ENCODE data around the gene SIN3A. TPM values are rescaled to one million over a fixed set of nuclear protein-coding genes. Genes with fewer than 3 reads are reported as not detected.
"Not testable (repeated sequence)": the region's sequence is repeated elsewhere in the genome, so short reads cannot be mapped to it uniquely, and the experiment has no call there.

SIN3A gene
- total RNA-seq, 1 donor from 2014 or later, result 28.3 TPM

DNA sequence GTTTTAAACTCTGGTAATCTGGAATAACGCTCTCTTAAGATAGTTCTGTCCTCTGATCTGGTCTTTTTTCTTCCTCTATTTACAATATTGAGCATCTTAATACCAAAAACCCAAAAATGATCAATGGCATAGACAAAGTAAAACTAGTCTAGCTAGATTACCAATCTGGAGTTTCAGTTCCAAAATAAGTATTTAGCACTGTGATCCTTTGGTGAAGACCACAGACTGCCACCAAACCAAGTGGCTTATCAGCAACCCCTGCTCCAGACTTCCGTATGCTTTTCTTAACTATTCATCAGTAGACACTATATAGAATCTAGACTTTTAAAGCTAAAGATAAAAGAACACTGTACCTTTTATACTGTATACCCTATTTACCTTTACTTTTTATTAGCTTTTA is 47.6 kb downstream of the SIN3A start:
- DNase-seq (no peak), ATAC-seq (no peak)
- intact Hi-C loops (cut with micrococcal nuclease), result no loop called here

DNA sequence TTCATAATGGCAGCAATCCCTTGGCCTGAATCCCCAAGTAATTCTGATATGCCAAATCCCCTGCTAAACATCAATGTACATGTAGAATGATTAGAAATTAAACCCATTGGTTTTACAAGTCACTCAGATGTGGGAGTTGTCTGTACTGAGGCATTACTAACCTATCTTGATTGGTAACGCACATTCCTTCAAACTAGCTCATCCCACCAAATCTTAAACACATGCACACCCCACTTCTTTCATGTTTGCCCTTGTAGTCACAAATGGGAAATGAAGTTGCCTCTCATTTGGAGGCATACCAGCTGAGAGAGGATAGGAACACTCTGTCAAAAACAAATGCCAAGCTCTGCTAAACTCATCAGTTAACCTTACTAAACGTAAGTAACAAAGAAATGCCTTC is 54.0 kb downstream of the SIN3A start:
- intact Hi-C loops (cut with micrococcal nuclease), result no loop called here
- DNase-seq (no peak), ATAC-seq (no peak)

DNA sequence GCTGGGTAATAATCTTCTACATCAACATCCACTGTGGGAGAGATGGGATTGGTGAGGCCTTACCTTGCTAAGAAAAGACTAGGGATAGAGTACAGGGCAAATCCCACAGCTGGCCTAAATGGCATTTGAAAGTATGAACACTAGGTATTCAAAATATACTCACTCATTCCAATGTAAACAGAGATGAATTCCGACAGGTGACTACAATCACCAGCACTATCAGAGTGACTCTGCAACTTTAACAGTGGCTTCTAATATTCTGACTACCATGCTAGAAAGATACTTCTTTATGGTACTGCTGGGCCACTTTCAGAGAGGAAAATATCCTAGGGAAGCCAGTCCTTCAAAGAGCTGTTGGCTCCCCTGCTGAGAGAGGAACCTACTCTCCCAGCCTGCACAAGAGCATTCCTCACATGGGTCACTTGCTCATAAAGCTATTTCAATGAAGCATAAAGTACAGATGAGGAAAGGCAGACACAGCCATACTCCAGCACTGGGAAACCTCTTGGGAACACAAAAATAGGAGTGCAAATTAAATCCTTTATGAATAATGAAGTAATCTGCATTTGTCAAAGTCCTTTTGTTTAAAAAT is 61.6 kb downstream of the SIN3A start:
- intact Hi-C loops (cut with micrococcal nuclease), result no loop called here
- ATAC-seq (peak; percentile 41), DNase-seq (no peak)

DNA sequence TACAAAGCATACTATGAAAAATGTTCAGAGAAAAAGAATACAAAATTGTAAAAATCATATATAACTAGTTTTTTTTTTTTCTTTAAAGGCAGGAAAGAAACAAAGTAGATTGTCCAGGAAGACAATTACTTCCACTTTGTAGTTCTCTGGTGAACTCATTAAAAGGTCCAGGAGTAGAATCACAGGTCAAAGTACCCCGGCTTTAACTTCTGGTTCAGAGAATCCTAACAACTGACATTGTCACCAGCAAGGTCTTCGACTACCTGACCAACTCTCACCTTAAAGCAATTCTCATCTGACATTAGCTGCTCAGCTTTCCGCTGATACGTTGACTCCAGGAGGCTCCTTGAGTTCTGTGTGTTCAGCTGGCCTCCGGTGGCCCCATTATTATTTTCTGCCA is 67.5 kb downstream of the SIN3A start:
- intact Hi-C loops (cut with micrococcal nuclease); DNase-seq; ATAC-seq: not testable (repeated sequence)

DNA sequence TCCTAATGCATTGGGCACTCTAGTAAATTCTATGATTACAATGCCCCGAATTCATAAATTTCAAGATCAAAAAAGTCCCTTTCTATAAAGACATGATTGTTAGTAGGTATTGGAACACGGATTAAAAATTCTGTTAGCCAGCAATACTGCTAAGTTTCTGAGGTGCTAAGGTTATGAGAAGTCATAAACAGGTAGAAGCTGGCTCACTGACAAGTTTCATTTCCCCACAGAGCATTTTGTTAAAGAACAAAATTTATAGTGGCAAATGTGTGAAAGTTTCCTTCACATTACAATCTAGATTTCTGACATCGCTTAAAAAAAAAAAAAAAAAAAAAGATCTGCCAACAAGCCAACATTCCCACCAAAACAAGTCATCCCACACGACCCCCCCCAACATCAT is 70.7 kb downstream of the SIN3A start:
- intact Hi-C loops (cut with micrococcal nuclease), result no loop called here
- ATAC-seq (no peak), DNase-seq (no peak)

DNA sequence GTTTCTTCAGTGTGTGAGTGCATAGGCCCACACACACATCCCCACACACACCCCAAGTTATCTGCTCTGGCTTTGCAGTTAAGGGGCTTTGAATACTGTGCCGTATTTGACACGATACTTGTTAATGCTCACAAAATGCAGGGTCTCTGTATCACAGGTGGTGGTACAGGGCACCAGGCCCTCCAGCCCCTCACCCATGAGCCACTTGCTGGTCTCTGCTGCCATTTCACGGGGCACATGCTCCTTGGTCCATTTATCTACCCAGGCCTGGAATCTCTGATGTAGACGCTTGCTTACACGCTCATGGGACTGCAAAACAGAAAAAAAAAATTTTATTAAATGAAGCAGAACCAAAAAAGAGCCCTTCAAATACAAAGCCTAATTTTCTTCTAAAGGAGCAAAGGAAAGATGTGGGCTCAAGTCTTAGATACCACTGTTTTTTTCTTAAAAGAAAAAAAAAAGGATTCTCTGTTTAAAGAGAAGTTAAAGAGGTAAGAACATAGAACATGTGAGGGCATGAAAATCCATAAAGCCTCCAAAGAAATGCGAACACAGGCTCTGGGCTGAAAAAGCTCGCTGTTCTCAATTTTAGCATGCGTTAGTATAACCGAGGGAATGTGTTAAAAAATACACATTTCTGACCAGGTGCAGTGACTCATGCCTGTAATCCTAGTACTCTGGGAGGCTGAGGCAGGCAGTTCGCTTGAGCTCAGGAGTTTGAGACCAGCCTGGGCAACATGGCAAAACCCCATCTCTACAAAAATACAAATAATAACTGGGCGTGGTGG is 79.4 kb downstream of the SIN3A start:
- intact Hi-C loops (cut with micrococcal nuclease), result no loop called here
- no peak for ATAC-seq

DNA sequence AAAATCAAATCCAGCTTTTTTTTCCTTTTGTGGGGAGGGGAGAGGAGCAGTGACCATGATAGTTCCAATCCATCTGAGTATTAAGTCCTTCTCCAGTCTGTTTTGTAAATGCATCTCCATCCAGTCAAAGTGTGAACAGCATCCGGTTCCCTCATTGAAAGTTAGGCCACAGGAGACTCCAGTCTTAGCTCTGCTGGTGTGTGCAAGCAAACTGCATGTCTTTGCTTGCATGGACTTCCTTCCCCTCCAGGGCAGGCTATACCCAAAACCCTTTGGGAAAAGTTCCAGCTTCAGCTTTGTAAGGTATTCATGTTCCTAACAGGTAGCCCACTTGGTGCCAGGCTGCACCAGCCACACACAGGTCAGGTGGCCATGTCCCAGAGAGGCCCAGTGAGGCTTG is 80.0 kb downstream of the SIN3A start:
- ATAC-seq (no peak), DNase-seq (no peak)
- intact Hi-C loops (cut with micrococcal nuclease), result no loop called here

More for the DNA sequence above, 79.4 kb downstream of the SIN3A start:
- no peak for DNase-seq

DNA sequence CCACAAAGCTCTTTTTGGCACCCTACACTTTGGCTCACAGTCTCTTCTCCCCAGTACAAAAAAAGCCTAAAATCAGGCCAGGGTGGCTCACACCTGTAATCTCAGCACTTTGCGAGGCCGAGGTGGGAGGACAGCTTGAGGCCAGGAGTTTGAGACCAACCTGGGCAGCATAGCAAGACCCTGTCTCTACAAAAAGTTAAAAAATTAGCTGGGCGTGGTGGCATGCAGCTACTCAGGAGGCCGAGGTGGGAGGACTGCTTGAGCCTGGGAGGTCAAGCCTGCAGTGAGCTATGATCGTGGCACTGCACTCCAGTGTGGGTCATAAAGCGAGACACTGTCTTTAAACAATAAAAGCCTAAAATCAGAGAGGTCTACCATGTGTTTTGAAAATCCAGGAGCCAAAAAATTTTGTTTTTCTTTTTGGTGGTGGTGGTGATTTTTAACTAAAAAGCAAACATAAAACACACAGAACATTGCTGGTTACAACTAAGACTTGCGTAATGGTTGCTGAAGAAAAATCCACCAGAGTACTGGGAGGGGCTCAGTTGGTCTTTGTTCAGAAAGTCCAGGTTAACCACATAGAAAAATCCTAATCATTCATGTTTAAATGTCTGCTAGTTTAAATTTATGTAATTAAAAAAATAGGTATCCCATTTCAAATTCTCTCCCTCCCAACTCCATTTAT is 81.5 kb downstream of the SIN3A start:
- DNase-seq, result no peak
- intact Hi-C loops (cut with micrococcal nuclease), result no loop called here
- no peak for ATAC-seq

DNA sequence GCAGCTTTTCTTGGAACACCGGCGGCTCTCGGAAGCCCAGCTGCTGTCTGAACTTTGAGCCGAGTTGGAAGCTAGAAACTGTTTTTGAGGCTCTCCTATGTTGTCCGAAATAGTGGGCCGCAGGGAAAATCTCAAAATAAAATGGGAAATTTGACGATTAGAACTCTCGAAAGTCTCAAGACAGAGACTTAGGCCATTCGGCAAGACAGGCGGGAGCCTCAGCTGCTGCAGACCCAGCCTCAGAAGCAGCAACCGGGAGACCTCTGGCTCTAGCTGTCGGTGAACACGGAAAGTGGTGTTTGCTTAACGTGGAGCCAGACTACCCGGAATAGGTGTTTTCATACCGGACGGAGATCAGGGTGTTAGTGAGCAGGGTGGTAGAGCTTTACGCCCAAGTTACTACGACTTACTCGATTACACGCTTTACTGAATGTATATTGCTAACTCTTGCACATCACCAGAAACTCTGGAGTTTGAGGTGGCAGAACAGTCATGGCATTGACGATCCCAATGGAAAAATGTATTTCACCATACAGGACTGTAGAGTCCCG is 82.7 kb downstream of the SIN3A start:
- intact Hi-C loops (cut with micrococcal nuclease), result no loop called here
- peak; percentile 4 for ATAC-seq
- no peak for DNase-seq

DNA sequence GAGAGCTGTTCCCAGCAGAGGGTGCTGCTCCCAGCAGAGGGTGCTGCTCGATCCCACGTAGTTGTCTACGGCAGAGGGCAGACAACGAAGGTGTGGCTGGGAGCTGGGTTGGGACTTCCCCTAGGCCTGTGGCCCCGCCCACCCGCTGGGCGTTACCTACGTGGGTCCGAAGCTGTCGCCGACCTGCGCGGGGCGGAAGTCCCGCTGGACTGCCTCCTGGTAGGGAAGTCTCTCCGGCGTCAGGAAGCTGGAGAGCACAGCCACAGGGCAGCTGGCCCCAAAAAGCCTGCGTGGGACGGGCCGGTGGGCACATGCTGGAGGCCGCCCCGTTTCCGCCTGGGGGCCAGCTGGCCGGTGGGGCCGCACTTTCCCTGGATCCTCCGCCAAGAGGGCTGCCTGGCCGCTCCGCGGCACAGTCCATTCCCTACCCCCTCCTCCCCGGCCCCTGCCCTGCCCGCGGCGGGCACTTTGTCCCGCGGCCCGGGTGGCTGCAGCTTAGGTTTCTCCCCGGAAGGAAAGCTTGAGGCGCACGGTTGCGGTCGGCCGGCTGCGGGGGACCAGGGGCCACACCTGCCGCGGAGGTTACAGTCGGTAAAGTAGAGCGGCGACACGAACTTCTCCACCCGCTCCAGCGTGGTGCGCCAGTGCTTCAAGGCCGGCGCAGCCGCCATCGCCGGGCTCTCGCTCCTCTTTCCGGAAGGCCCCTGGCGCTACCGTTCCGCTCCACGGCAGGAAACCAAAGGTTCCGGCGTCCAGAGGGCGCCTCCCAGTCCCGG is 83.4 kb downstream of the SIN3A start, which contains the start of gene MAN2C1:
TSS of gene MAN2C1 (minus strand) at position 695 of the 776 bp plus-strand sequence. CDS start at position 671, 24 bp downstream.
- ATAC-seq, result peak; percentile 97
- intact Hi-C loops (cut with micrococcal nuclease), result no loop called here
- peak; percentile 97 for DNase-seq

DNA sequence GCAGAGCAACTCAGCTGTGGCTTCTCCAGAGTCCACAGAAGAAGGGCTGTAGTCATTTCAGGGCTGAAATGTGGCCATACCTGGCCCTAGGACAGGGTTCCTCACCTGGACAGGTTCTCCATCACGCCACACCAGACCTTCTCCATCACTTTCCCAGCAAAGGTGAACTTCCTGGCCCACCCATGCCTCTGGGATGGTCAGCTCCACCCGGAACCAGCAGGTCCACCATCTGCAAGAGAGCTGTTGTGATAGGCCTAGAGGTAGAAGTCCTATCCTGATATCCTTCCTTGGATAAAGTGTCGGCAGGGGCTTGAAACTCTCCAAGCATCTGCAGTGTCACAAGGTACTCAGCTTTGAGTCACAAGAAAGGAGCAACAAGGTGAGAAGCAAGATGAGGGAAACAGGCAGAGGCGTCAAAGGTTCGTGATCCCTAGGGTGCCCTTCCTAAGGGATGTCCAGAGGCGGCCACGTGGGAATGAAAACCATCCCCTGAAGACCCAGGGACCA is 84.0 kb downstream of the SIN3A start:
- intact Hi-C loops (cut with micrococcal nuclease), result no loop called here
- DNase-seq, result no peak
- no peak for ATAC-seq

DNA sequence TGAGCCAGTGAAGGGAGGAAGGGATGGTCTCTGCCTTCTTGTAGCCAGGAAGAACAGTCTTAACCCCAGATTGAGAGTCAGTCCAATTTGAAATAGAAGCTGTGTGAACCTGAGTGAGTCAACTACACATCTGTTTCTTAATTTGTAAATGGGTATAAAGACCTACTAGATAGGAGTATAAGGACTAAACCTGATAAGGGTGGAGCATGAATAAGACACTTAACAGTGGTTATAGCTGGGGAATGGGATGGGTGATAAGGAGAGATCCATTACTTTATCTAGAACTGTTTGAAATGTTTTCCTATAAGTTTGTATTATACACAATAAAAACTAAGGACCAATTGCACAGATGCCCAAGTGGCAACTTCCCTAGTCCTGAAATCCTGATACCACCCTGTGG is 84.5 kb downstream of the SIN3A start:
- intact Hi-C loops (cut with micrococcal nuclease), result no loop called here
- DNase-seq, result no peak
- ATAC-seq, result no peak

DNA sequence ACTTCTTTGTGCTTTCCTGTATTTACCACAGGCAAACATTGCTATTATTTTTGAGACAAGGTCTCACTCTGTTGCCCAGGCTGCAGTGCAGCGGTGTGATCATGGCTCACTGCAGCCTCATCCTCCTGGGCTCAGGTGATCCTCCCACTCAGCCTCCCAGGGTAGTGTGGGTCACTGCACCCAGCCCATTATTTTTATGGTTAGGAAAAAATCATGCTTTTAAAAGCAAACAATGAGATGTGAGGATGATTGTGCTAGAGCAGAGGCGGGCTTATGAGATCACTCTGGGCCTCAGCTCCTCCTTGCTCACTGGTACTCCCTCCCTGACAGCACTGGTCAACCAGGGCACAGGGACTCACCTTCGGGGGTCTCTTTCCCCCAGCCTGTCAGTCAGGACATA is 85.3 kb downstream of the SIN3A start:
- DNase-seq, result no peak
- no peak for ATAC-seq
- intact Hi-C loops (cut with micrococcal nuclease), result no loop called here

DNA sequence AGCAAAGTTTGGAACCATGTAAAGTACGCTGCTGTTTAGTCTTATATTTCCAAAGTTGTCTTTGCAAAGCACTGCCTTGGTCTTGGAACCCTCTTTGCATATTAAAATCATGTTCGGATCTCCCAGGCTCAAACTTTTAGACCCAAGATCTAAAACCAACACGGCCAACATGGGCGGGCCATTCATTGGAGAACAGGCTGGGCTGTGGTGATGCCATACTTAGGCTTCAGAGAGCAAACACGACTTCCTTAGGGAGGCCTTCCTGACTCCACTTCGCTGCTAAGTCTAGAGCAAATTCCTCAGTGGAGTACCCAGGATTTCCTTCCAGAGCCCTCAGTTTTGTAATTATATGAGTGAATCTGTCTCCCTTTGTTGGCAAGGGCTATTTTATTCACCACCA is 86.6 kb downstream of the SIN3A start:
- intact Hi-C loops (cut with micrococcal nuclease), result no loop called here
- DNase-seq (no peak), ATAC-seq (no peak)

DNA sequence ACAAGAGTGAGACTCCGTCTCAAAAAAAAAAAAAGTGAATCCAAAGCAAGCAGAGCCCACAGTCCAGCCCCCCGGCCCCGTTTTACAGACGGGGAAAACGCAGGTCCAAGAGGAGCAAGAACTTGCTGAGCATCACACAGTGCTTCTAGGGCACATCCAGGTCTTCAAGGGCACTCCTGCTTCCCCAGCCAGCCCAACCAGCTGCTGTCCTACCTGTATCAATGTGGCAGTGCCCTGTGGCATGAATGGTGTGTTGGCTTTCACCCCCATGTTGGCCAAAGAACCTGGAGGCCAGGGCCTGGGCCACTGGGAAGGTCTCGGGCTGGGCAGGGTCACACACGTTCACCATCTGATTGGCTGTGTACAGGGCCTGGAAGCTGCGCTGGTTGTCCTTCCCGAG is 87.7 kb downstream of the SIN3A start:
- no peak for DNase-seq
- no peak for ATAC-seq
- intact Hi-C loops (cut with micrococcal nuclease), result no loop called here

DNA sequence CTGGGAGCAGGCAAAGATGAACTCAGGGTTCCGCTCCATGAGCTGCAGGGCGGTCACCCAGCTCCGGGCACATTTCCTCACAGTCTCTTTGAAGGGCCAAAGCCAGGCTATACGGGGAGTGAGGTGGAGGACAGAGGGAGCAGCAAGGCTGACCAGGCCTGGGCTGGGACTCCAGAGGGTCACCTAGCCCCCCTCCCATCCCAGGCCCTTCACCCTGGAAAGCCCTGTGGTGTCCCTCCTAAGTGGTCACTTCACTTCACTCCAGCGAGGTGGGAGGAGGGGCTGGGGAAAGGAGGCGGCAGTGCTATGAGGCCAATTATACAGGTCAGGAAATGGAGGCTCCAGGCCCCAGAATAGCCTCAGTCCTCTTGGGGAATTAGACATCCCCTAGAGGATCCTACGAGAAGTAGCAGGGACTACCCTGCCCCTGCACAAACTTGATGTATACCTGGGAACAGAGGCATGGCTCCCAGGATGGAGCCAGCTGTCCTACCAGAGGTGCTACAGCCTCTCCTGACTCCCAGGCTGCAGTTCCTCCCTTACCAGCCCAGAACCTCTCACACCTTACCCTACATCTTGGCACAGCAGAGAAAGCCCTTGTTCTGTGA is 88.7 kb downstream of the SIN3A start:
- ATAC-seq (no peak), DNase-seq (no peak)
- intact Hi-C loops (cut with micrococcal nuclease), result no loop called here

DNA sequence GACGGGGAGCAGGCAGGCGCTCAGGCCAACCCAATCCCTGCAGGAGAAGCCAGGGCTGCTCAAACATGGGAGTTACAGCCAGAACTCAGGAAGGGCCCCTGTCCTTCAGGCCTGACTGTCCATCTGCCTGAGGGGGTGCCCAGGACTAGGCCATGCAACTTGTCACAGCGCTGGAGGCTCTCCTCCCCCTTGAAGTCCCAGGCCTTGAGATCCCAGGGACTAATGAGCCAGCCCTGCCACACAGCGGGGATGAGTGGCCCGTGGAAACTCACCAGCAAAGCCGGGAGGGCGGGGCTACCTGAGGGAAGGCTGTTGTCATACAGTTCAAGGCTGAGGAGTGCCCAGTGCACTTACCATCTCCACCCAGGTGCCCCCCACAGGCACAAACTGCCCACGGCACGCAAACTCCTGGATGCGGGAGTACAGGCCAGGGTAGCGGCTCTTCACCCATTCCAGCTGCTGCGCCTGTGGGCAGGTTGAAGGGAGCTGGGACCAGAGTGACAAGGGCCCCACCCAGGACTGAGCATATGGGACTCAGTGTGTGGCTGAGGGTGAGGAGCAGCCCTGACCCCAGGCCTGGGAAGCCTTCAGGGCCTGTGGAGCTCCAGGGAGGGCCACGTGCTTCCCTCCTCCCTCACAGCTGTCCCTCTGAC is 89.4 kb downstream of the SIN3A start:
- intact Hi-C loops (cut with micrococcal nuclease), result no loop called here

DNA sequence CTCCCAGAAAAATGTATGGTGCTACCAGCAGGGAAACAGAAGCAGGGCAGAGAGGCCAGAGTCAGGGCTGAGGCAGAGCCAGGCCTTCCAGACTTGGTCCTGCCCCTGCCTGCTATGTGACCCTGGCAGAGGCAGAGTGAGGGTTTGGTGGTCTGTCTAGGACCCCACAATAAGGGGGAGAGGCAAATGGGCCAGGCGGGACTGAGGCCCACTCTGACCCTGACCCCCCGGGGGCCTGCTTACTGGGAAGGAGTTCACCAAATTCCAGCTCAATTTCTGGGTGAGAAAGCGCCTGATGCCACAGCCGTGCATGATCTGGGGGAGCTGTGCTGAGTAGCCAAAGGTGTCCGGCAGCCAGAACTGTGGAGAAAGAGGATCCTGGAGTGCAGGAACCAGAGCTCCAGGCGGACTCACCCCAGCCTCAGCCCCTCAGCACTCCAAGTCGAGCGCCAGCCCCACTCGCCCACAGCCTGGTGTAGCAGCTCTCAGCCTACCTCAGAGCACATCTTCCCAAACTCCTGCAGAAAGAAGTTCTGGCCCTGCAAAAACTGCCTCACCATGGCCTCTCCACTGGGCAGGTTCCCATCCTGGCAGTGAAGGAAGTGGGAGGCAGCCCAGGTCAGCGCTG is 90.0 kb downstream of the SIN3A start:
- ATAC-seq (no peak), DNase-seq (no peak)
- intact Hi-C loops (cut with micrococcal nuclease), result no loop called here

More for the DNA sequence above, 89.4 kb downstream of the SIN3A start:
- ATAC-seq (no peak), DNase-seq (no peak)
